ENCODE measurements around the gene AURKB. TPM values are rescaled to one million over a fixed set of nuclear protein-coding genes. Genes with fewer than 3 reads are reported as not detected.

AURKB gene
- total RNA-seq, 1 donor from 2014 or later = 7.6 TPM

DNA sequence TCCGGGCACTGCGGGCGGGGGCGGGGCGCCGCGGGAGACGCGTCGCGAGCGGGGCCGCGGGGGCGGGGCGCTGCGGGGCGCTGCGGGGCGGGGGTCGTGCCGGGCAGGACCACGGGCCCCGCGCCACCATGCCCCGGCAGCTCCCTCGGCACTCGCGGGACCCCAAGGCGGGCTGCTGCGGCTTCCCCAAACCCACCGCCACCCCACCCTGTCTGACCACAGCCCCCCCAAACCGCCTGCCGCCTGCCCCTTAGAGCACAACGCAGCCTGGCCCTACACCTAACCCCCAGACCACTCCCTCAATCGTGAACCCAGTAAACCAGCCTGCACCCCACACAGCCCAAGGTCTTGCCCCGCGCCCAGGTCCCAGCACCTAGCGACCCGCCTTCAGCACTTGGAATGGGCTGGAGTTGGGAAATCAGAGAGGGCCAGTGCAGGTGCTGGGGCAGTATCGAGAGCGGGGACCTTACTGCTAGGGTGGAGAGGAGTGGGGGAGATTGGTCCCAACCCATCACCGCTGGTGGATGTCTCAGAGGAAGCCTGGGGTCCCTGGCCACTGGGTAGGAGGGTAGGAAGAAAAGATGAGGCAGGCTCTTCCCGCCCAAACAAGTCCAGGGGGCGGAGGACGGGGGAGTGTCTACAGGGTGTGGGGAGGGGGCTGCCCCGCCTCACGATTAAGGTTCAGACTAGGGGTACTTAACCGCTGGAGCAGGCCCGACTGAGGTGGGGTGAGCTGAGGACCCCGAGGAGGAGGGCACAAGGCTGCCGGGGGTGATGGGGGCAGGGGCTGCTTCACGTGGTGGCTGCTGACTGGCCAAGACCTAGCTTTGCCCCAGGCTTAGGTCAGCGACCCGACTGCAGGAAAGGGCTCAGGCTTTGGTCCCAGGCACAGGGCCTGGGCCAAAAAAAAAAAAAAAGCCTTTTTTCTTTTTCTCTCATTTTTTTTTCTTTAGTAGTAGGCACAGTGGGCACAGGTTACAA lies 47.1 kb downstream of the AURKB start:
- TF ChIP-seq, protein P1, sequence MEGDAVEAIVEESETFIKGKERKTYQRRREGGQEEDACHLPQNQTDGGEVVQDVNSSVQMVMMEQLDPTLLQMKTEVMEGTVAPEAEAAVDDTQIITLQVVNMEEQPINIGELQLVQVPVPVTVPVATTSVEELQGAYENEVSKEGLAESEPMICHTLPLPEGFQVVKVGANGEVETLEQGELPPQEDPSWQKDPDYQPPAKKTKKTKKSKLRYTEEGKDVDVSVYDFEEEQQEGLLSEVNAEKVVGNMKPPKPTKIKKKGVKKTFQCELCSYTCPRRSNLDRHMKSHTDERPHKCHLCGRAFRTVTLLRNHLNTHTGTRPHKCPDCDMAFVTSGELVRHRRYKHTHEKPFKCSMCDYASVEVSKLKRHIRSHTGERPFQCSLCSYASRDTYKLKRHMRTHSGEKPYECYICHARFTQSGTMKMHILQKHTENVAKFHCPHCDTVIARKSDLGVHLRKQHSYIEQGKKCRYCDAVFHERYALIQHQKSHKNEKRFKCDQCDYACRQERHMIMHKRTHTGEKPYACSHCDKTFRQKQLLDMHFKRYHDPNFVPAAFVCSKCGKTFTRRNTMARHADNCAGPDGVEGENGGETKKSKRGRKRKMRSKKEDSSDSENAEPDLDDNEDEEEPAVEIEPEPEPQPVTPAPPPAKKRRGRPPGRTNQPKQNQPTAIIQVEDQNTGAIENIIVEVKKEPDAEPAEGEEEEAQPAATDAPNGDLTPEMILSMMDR (IDR thresholded peaks at IDR 0.05; ENCODE audit: insufficient read depth, low read depth, low read length) = no peak
- TF ChIP-seq EZH2 (IDR thresholded peaks at IDR 0.05; ENCODE audit: insufficient read depth, low read length) = no peak
- Histone ChIP-seq H3K27ac (ENCODE audit: low read depth, low read length) (peak overlapping the region; percentile 91), H3K4me3 (ENCODE audit: insufficient read depth, low read depth, low read length) (peak overlapping the region; percentile 94), H3K27me3 (ENCODE audit: insufficient read depth, low read length) (no peaks in the 10 kb centered on the region), H2AFZ (ENCODE audit: low read depth, low read length) (peak overlapping the region; percentile 93), H3K9me3 (ENCODE audit: insufficient read depth, low read depth, low read length) (no peaks in the 10 kb centered on the region), H3K79me2 (ENCODE audit: insufficient read depth, low read length) (peaks cover 34% of the 10 kb centered on the region), H3K4me2 (ENCODE audit: low read length) (peak overlapping the region; percentile 93), H4K20me1 (ENCODE audit: insufficient read depth, low read length) (peaks cover 37% of the 10 kb centered on the region), H3K9ac (ENCODE audit: low read length) (peak overlapping the region; percentile 100), H3K36me3 (ENCODE audit: insufficient read depth, low read length) (peaks cover 11% of the 10 kb centered on the region), H3K4me1 (ENCODE audit: insufficient read depth, low read length) (peaks cover 38% of the 10 kb centered on the region)
- Mint-ChIP-seq H3K9me3 (ENCODE audit: unreplicated experiment) (no peaks in the 10 kb centered on the region), H3K27me3 (ENCODE audit: low read depth, unreplicated experiment) (no peaks in the 10 kb centered on the region), H3K4me3 (ENCODE audit: unreplicated experiment) (peak overlapping the region; percentile 87), H3K36me3 (ENCODE audit: low read depth, unreplicated experiment) (peaks cover 2% of the 10 kb centered on the region), H3K27ac (ENCODE audit: unreplicated experiment) (peak overlapping the region; percentile 96), H3K4me1 (ENCODE audit: low read depth, unreplicated experiment) (peaks cover 25% of the 10 kb centered on the region)
- no peak for DNase-seq (ENCODE audit: low read depth)
- FAIRE-seq = no peak

DNA sequence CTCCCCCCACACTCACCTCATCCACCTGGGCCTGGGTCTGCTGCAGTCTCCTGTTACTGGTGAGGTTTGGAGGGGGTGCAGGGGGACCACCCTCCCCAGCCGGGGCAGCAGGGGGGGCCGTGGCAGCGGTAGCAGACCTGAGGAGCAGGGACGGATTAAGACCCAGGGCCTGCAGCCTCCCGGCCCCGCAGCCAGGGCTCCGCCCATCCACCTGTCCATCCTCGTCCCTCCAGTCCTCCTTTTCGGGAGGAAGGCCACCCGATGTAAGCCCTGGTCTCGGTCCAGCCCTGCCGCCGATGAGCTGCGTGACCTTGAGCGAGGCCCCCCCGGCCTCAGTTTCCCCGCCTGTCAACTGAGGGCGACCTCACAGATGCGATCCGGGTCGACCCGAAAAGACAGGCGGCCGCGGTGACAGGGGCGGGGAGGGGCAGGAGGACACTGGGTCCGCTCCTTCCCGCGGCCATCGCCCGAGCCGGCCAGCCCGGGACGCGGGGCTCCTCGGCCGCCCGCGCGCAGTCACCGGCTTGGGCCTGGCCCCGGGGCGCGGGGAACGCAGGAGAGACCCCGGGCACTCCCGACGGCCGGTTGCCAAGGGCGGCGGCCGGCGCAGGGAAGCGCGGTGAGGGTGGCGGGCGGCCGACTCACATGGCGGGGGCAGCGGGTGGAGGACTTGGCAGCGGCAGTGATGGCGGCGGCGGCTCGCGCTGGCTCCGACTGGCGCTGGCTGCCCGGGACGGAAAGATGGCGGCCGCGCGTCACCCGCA lies 48.0 kb downstream of the AURKB start, which contains the start of gene VAMP2:
Gene VAMP2 (minus strand): TSS at position 716 of the 764 bp plus-strand sequence. CDS start 69 bp downstream, at position 647.
- H3K4me1 Mint-ChIP-seq (ENCODE audit: low read depth, unreplicated experiment) = peaks cover 25% of the 10 kb centered on the region

More for the DNA sequence above, 48.0 kb downstream of the AURKB start, which contains the start of gene VAMP2:
- Histone ChIP-seq H3K9ac (ENCODE audit: low read length) (peak within 1 kb of the TSS; percentile 100), H3K79me2 (ENCODE audit: insufficient read depth, low read length) (peaks cover 34% of the 10 kb centered on the region), H3K27ac (ENCODE audit: low read depth, low read length) (peak within 1 kb of the TSS; percentile 91), H3K36me3 (ENCODE audit: insufficient read depth, low read length) (peaks cover 11% of the 10 kb centered on the region), H3K4me3 (ENCODE audit: insufficient read depth, low read depth, low read length) (peak within 1 kb of the TSS; percentile 94), H3K4me2 (ENCODE audit: low read length) (peak within 1 kb of the TSS; percentile 93), H3K9me3 (ENCODE audit: insufficient read depth, low read depth, low read length) (no peaks in the 10 kb centered on the region), H3K4me1 (ENCODE audit: insufficient read depth, low read length) (peaks cover 38% of the 10 kb centered on the region), H2AFZ (ENCODE audit: low read depth, low read length) (peak within 1 kb of the TSS; percentile 93), H3K27me3 (ENCODE audit: insufficient read depth, low read length) (no peaks in the 10 kb centered on the region), H4K20me1 (ENCODE audit: insufficient read depth, low read length) (peaks cover 37% of the 10 kb centered on the region)
- Mint-ChIP-seq H3K9me3 (ENCODE audit: unreplicated experiment) (no peaks in the 10 kb centered on the region), H3K27me3 (ENCODE audit: low read depth, unreplicated experiment) (no peaks in the 10 kb centered on the region), H3K36me3 (ENCODE audit: low read depth, unreplicated experiment) (peaks cover 2% of the 10 kb centered on the region), H3K4me3 (ENCODE audit: unreplicated experiment) (peak within 1 kb of the TSS; percentile 87), H3K27ac (ENCODE audit: unreplicated experiment) (peak within 1 kb of the TSS; percentile 96)
- no peak for FAIRE-seq
- no peak for TF ChIP-seq EZH2 (IDR thresholded peaks at IDR 0.05; ENCODE audit: insufficient read depth, low read length)
- TF ChIP-seq, protein P1 (IDR thresholded peaks at IDR 0.05; ENCODE audit: insufficient read depth, low read depth, low read length) = no peak
- DNase-seq (ENCODE audit: low read depth) = no peak
